ENCODE measurements around the gene LYPD3.

DNA sequence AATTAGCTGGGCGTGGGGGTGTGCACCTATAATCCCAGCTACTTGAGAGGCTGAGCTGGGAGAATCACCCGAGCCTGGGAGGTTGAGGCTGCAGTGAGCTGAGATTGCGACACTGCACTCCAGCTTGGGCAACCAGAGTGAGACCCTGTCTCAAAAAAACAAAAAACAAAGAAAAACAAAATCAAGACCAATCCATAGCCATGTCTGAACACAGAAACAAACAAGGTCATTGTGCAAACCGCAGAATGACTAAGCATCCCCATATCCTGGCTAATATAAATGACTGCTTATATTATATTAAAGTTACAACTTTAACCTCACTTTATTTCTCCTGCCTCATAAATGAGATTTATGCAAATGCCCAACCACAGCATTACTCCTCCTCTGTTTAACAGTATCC lies 2.3 kb upstream of the LYPD3 start:
- TF ChIP-seq, protein P1, sequence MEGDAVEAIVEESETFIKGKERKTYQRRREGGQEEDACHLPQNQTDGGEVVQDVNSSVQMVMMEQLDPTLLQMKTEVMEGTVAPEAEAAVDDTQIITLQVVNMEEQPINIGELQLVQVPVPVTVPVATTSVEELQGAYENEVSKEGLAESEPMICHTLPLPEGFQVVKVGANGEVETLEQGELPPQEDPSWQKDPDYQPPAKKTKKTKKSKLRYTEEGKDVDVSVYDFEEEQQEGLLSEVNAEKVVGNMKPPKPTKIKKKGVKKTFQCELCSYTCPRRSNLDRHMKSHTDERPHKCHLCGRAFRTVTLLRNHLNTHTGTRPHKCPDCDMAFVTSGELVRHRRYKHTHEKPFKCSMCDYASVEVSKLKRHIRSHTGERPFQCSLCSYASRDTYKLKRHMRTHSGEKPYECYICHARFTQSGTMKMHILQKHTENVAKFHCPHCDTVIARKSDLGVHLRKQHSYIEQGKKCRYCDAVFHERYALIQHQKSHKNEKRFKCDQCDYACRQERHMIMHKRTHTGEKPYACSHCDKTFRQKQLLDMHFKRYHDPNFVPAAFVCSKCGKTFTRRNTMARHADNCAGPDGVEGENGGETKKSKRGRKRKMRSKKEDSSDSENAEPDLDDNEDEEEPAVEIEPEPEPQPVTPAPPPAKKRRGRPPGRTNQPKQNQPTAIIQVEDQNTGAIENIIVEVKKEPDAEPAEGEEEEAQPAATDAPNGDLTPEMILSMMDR (IDR thresholded peaks at IDR 0.05): no peak
- TF ChIP-seq POLR2AphosphoS5 (IDR thresholded peaks at IDR 0.05; ENCODE audit: low read depth, low read length): no peak
- no peak for TF ChIP-seq SIN3A (IDR thresholded peaks at IDR 0.05; ENCODE audit: borderline replicate concordance, insufficient read depth, low read depth, low read length)

Measured in Panc1 (cell line).